A673 (cell line): Measurements from ENCODE around the gene MAGEA1. TPM values are rescaled to one million over a fixed set of nuclear protein-coding genes. Genes with fewer than 3 reads are reported as not detected.

Source experiments
- BruUV-seq: library from RNA; stranded (reverse); fragments of 400-500 nt; replicated peaks from 2 replicates; lab custom pipeline; 2021; lab: Mats Ljungman, UMichigan
- CTCF ChIA-PET: fragments of 300-600 bp; sonication (Branson Sonifier 250); formaldehyde crosslinking; loops from one replicate; lab custom pipeline; 2022; ENCODE audit warnings: antibody characterized with exemption; lab: Charles Lee
- POLR2A ChIA-PET: fragments of 300-600 bp; sonication (Branson Sonifier 250); formaldehyde crosslinking; loops from one replicate; lab custom pipeline; 2022; ENCODE audit warnings: antibody characterized with exemption; ENCODE audit not compliant: low non-redundant PET; lab: Charles Lee
- DNase-seq: peaks from one replicate; pipeline ENCODE4 v3.0.0-alpha.2; 2015; ENCODE audit warnings: low spot score
- H3K27ac ChIP-seq: fragments of 200-600 bp; sonication (generic); 2 replicates; pipeline ENCODE4 v1.5.1; 2016; ENCODE audit warnings: mixed run types, low read depth, mild to moderate bottlenecking, mixed read lengths, antibody characterized with exemption, low read length; ENCODE audit not compliant: poor library complexity, severe bottlenecking
- H3K27me3 ChIP-seq: fragments of 200-600 bp; sonication (generic); replicated peaks from 2 replicates; pipeline ENCODE4 v1.6.1; 2017; ENCODE audit warnings: mixed run types, low read depth, mild to moderate bottlenecking, mixed read lengths, antibody characterized with exemption, low read length; ENCODE audit not compliant: insufficient read depth, poor library complexity
- H3K36me3 ChIP-seq: fragments of 200-600 bp; sonication (generic); 2 replicates; pipeline ENCODE4 v1.6.1; 2016; ENCODE audit warnings: mixed run types, mild to moderate bottlenecking, mixed read lengths, antibody characterized with exemption, low read length; ENCODE audit not compliant: insufficient read depth, poor library complexity, severe bottlenecking
- H3K4me1 ChIP-seq: fragments of 200-600 bp; sonication (generic); 2 replicates; pipeline ENCODE4 v1.6.1; 2017; ENCODE audit warnings: mixed run types, mild to moderate bottlenecking, mixed read lengths, antibody characterized with exemption, low read length; ENCODE audit not compliant: insufficient read depth, poor library complexity, severe bottlenecking
- H3K4me3 ChIP-seq: fragments of 200-600 bp; sonication (generic); 2 replicates; pipeline ENCODE4 v1.5.1; 2016; ENCODE audit warnings: low read depth, mixed run types, mild to moderate bottlenecking, mixed read lengths, low read length; ENCODE audit not compliant: poor library complexity, severe bottlenecking
- H3K9me3 ChIP-seq: fragments of 200-600 bp; sonication (generic); 2 replicates; pipeline ENCODE4 v1.6.1; 2016; ENCODE audit warnings: mixed run types, low read depth, mild to moderate bottlenecking, mixed read lengths, antibody characterized with exemption, low read length; ENCODE audit not compliant: poor library complexity, severe bottlenecking
- CTCF ChIP-seq: fragments of 300-800, 200-600 bp; sonication (generic); conservative IDR thresholded peaks from 2 replicates; pipeline ENCODE4 v1.5.1; 2017; ENCODE audit warnings: low read depth, mild to moderate bottlenecking, antibody characterized with exemption, low read length, moderate library complexity, mixed read lengths
- EZH2 ChIP-seq: fragments of 200-600 bp; sonication (generic); IDR thresholded peaks from 2 replicates; pipeline ENCODE4 v1.6.1; 2017; ENCODE audit warnings: borderline replicate concordance, low read depth, mild to moderate bottlenecking, mixed read lengths, antibody characterized with exemption, low read length; ENCODE audit not compliant: poor library complexity, severe bottlenecking
- intact Hi-C: fragments of 100-400 bp; cut with micrococcal nuclease; formaldehyde crosslinking; loops from one replicate; pipeline ENCODE4 v1.10.0; 2022; ENCODE audit not compliant: unreplicated experiment
- total RNA-seq: library from RNA; stranded (reverse); gene quantifications from 2 replicates; pipeline ENCODE4 v1.2.3, GENCODE V29; 2021

Gene MAGEA1
- total RNA-seq, 1 experiment from 2014 or later = not detected

DNA sequence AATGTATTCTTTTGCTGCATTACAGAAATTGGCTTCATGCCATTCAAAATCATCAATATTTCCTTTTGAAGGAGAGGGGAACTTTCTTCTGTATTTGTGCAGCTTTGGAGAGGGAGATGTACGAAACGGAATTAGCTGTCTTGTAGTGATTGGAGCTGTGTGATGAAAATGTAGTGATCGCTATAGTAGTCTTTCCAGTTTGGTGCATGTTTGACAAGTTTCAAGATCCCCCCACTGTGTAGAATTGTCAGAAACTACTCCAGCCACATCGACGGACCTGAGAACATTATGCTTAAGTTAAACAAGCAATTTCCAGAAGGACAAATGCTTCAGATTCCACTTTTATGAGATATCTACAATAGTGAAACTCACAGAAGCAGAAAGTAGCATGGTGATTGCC lies 21.6 kb upstream of the MAGEA1 start:
- TF ChIP-seq EZH2 (no peak), CTCF (no peak)
- Histone ChIP-seq H3K36me3 (no peaks in the 10 kb centered on the region), H3K4me3 (no peak overlapping the region), H3K27me3 (peaks cover 6% of the 10 kb centered on the region), H3K27ac (no peak overlapping the region), H3K4me1 (no peaks in the 10 kb centered on the region), H3K9me3 (no peaks in the 10 kb centered on the region)
- intact Hi-C loops = no loop called here
- ChIA-PET CTCF (no interaction called here), POLR2A (no interaction called here)
- no TSS peak for BruUV-seq
- no peak for DNase-seq

DNA sequence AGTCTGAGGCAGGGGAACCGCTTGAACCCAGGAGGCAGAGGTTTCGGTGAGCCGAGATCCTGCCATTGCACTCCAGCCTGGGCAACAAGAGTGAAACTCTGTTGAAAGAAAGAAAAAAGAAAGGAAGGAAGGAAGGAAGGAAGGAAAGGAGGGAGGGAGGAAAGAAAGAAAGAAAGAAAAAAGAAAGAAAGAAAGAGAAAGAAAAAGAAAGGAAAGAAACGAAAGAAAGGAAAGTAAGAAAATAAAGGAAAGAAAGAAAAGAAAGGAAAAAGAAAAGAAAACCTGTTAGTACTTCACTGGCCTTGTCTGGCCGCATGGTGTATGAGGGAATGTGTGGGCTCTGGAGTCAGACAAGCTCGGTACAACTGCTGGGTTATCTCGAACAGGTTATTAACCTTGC lies 20.8 kb upstream of the MAGEA1 start:
- TF ChIP-seq CTCF = no peak
- TF ChIP-seq EZH2 = no peak
- intact Hi-C loops = no loop called here
- no peak overlapping the region for H3K4me3 ChIP-seq
- no peaks in the 10 kb centered on the region for H3K36me3 ChIP-seq
- H3K27ac ChIP-seq = no peak overlapping the region
- H3K9me3 ChIP-seq = no peaks in the 10 kb centered on the region
- CTCF ChIA-PET = no interaction called here
- POLR2A ChIA-PET = no interaction called here
- BruUV-seq = no TSS peak
- no peak for DNase-seq
- peaks cover 6% of the 10 kb centered on the region for H3K27me3 ChIP-seq
- no peaks in the 10 kb centered on the region for H3K4me1 ChIP-seq

DNA sequence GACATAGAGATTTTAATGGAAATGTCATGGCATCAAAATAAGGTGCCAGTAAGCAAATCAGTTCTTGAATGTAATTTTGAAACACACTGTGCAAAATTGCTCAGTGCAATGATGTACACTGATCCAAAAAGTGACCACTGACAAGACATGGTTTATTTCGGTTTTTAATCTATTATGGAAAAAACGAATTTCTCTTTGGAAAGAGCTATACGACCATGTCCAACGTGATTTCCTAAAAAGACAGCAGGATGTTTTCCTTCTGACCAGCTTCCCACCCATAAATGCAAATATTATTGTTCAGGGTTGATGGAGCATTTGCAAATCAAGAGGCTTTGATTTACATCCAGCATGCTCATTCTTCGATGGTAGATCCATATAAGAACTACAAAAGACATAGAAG lies 17.1 kb upstream of the MAGEA1 start:
- CTCF ChIA-PET = no interaction called here
- TF ChIP-seq CTCF = no peak
- no peak for TF ChIP-seq EZH2
- DNase-seq = no peak

More for the DNA sequence above, 17.1 kb upstream of the MAGEA1 start:
- no peak overlapping the region for H3K4me3 ChIP-seq
- intact Hi-C loops = no loop called here
- H3K9me3 ChIP-seq = no peaks in the 10 kb centered on the region
- no peaks in the 10 kb centered on the region for H3K4me1 ChIP-seq
- POLR2A ChIA-PET = interaction anchor here (0.8 kb wide), 1 partner anchor 39 kb away, joined by 6 read pairs; no protein-coding TSS in a partner anchor
- no TSS peak for BruUV-seq
- peaks cover 6% of the 10 kb centered on the region for H3K27me3 ChIP-seq
- no peaks in the 10 kb centered on the region for H3K36me3 ChIP-seq
- H3K27ac ChIP-seq = no peak overlapping the region
